GM21390 (cell line): ENCODE measurements around the gene DDX4.

Source experiments
- ATAC-seq: cut with Tn5 transposase; IDR thresholded peaks from one replicate; pipeline ENCODE4 v1.9.1; 2021; ENCODE audit not compliant: unreplicated experiment

The DDX4 gene

DNA sequence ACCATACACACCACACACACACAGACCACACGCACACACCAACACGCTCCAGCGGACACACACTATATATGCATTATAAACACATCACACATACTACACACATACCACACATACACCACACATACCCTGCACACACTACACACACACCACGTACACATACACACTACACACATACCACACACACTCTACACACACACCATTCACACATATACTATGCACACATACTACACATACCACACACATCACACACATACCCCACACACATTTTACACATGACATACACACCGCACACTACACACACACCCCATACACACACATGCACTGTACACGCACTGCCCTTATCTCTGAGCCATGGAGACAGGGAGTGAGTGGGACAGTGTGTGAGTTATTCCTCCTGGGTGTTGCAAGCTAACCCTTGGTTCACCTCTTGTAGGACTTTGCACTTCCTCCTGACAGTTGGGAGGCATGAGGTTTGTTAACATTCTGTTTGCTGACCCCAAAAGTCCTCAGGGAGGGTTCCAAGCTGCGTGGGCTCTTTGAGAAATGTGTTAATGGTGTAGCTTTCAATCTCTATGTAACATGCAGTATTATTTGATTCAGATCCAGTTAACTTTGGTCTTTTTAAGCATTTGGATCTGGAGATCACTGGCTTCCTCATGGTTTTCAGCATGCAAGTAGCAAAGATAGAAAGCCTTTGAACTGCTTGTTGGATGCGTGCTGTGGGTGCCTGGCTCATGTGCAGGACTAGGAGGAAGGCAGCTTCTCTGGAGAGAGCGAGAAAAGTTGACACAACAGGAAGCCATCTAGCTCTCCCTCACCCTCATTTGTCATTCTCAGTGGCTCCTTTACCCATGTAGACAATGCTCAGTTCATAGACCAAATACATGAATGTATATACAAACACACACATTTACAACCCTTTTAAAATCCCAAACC, 127.0 kb downstream of the DDX4 start:
- no peak for ATAC-seq

DNA sequence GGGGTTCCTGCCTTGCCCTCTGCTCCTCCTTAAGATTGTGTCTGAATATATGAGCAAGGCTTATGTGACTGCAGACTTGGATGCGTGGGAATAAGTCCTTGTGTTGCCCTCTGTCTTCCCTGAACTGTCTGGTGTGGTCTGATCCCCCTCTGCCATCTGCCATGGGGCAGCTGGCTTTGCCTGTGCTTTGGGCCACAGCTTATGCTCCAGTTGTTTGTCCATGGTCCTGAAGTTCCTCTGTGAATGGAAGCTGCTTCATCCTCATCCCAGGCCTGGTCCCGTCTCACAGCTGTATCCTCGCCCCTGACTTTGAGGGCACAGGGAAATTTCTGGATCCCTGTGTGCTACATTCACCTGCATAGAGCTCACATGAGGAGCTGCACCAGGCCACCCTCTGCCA, 128.0 kb downstream of the DDX4 start:
- no peak for ATAC-seq

DNA sequence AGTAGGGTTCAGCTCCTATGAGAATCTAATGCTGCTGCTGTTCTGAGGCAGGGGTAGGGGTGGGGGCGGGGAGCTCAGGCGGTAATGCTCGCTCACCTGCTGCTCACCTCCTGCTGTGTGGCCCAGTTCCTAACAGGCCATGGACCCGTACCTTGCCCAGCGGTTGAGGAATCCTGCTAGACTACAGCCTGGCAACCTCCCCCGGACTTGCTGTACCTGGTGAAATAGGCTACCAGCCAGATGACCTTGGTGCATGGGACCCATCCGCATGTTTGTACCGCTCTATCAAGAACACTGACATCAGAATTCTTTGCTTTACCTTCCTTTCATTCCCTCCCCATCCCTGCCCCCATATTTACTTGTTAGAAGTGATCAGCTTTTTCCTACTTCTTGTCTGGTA, 128.6 kb downstream of the DDX4 start:
- ATAC-seq = no peak
